PFSK-1 (cell line): Measurements from ENCODE around the gene FITM1.

Experiments used
- FOXP2 ChIP-seq: optimal IDR thresholded peaks from 2 replicates; pipeline ENCODE3; 2011; ENCODE audit warnings: borderline replicate concordance, control low read depth, inconsistent platforms; ENCODE audit not compliant: insufficient read depth; ENCODE audit errors: extremely low read length, extremely low read depth
- POLR2AphosphoS5 ChIP-seq: IDR thresholded peaks from 2 replicates; pipeline ENCODE4 v1.6.1; 2012; ENCODE audit warnings: low read depth, mild to moderate bottlenecking, control low read depth, low read length, moderate library complexity
- REST ChIP-seq, 2 experiments: IDR thresholded peaks; 2 replicates each; pipeline versions ENCODE4 v1.6.1 to v1.8.0; 2011 to 2012; ENCODE audit warnings: low read depth in 2 of 2, low read length in 2 of 2, control low read depth in 1 of 2, inconsistent platforms in 1 of 2, mild to moderate bottlenecking in 1 of 2, moderate library complexity in 1 of 2; ENCODE audit not compliant: insufficient read depth in 1 of 2
- SIN3A ChIP-seq: IDR thresholded peaks from 2 replicates; pipeline ENCODE4 v1.6.1; 2012; ENCODE audit warnings: mild to moderate bottlenecking, low read length, moderate library complexity, borderline replicate concordance; ENCODE audit not compliant: insufficient read depth
- TAF1 ChIP-seq: IDR thresholded peaks from 2 replicates; pipeline ENCODE4 v1.6.1; 2012; ENCODE audit warnings: low read length, control low read depth, borderline replicate concordance; ENCODE audit not compliant: insufficient read depth

Gene FITM1

GRCh38 chr14:24108336-24108874, 22.1 kb upstream of the FITM1 start:
- TF ChIP-seq REST (IDR thresholded peaks at IDR 0.05; ENCODE audit: insufficient read depth in 1 of 2, low read depth in 2 of 2, low read length in 2 of 2) (no peak), POLR2AphosphoS5 (no peak), TAF1 (no peak), FOXP2 (no peak), SIN3A (no peak)

- TF ChIP-seq REST (IDR thresholded peaks at IDR 0.05; ENCODE audit: insufficient read depth in 1 of 2, low read depth in 2 of 2, low read length in 2 of 2) = no peak
- no peak for TF ChIP-seq POLR2AphosphoS5
- no peak for TF ChIP-seq FOXP2
- TF ChIP-seq TAF1 = no peak
- no peak for TF ChIP-seq SIN3A
Measured at GRCh38 chr14:24110060-24110459, 20.4 kb upstream of the FITM1 start.

- no peak for TF ChIP-seq TAF1
Measured at GRCh38 chr14:24110523-24110922, 19.9 kb upstream of the FITM1 start.

- TF ChIP-seq SIN3A (no peak), FOXP2 (no peak), TAF1 (no peak), POLR2AphosphoS5 (no peak), REST (IDR thresholded peaks at IDR 0.05; ENCODE audit: insufficient read depth in 1 of 2, low read depth in 2 of 2, low read length in 2 of 2) (no peak)
Measured at GRCh38 chr14:24113379-24113800, 17.1 kb upstream of the FITM1 start.

- TF ChIP-seq SIN3A (peak; percentile 64; the same call in 1 of the 2 replicates), FOXP2 (no peak), POLR2AphosphoS5 (peak; percentile 65), REST (IDR thresholded peaks at IDR 0.05; ENCODE audit: insufficient read depth in 1 of 2, low read depth in 2 of 2, low read length in 2 of 2) (no peak), TAF1 (peak; percentile 48; the same call in 1 of the 2 replicates)
Measured at GRCh38 chr14:24113801-24114531, 16.5 kb upstream of the FITM1 start.
